Transverse colon (tissue), 3 donors: ENCODE measurements around the gene CDK5RAP3.

Source experiments
- CTCF ChIP-seq, 5 experiments: fragments of 200-600 bp in 3 of 5; fragments of 450-650 bp in 2 of 5; sonication (generic) in 3 of 5; IDR thresholded peaks; 1 replicate in 2 of 5; 2 replicates in 3 of 5; pipeline ENCODE4 v1.5.1; 2016 to 2017; ENCODE audit warnings: antibody characterized with exemption in 5 of 5, inconsistent platforms in 3 of 5, mild to moderate bottlenecking in 2 of 5, moderate library complexity in 1 of 5
- EP300 ChIP-seq: sonication (generic); formaldehyde crosslinking; IDR thresholded peaks from one replicate; pipeline ENCODE4 v1.6.1; 2017; ENCODE audit warnings: antibody characterized with exemption, low read depth
- POLR2A ChIP-seq: fragments of 450-650 bp; IDR thresholded peaks from one replicate; pipeline ENCODE4 v1.6.1; 2016; ENCODE audit warnings: antibody characterized with exemption, mild to moderate bottlenecking, moderate library complexity

- TF ChIP-seq CTCF (IDR thresholded peaks at IDR 0.05) = peak; percentile 86 to 100 (median 98)
- TF ChIP-seq POLR2A = peak; percentile 78
- no peak for TF ChIP-seq EP300
These were observed at the start of gene CDK5RAP3 for GRCh38 chr17:47970725-47971499.
